ENCODE measurements around the gene SLC38A11.

The SLC38A11 gene

DNA sequence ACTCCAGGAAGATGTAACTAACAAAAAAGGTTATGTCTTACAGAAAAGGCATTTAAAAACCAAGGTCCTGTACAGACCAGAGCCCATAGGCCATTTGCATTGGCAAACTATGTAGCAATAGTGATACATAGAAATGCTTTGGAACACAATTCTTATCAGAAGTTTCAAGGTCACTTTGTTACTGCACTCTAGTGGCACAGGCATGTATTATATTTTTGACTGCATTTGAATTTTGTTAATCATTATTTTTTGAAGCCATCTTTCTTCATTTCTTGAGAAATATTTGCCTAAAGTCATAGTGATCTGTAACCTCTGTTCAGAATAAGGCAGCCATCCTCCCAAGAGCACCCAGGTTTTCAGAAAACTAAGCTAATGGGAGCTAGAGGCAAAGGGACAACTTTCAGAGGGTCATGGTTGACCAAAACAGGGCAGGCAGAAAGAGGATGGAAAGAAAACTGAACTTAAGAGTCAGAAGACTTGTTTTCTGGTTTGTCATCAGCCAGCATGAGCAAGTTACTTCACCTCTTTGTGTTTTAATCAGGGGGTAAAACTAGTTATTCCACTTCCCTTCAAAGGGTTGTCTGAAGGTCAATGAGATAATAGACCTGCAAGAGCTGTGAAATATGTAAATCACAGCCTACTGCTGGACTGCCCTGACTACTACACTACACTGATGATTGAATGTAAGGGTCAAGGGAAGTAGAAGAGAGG lies 41.5 kb downstream of the SLC38A11 start:
- no peak for DNase-seq

DNA sequence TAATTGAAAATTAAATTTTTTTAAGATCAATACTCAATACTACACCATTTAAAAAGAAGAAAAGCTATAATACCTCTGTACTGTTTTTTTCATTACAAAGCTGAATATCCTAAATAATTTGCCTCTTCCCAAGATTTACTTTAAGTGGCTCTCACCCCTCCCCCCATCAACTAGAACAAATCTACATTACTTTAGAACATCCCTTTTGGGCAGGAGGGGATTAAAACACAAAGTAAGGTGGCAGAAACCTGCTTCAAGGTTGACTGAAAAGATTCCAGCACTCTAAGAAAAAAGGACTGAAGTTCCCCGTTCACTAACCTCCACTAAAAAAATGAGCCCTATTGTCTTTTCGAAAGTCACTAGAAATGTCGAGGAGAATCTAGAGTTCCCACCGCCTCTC lies 42.3 kb downstream of the SLC38A11 start:
- DNase-seq, result no peak

DNA sequence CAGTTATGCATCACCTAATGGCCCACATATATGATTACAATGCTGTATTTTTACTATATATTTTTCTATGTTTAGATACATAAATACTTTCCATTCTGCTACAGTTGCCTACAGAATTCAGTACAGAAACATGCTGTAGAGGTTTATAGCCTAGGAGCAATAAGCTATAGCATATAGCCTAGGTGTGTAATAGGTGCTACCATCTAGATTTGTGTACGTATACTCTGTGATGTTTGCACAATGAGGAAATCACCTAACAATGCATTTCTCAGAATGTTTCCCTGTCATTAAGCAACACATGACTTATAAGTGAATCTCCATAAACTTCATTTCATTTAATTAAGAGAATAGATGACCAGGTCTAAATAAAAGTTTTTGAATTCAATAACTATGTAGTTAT lies 43.5 kb downstream of the SLC38A11 start:
- no peak for DNase-seq

DNA sequence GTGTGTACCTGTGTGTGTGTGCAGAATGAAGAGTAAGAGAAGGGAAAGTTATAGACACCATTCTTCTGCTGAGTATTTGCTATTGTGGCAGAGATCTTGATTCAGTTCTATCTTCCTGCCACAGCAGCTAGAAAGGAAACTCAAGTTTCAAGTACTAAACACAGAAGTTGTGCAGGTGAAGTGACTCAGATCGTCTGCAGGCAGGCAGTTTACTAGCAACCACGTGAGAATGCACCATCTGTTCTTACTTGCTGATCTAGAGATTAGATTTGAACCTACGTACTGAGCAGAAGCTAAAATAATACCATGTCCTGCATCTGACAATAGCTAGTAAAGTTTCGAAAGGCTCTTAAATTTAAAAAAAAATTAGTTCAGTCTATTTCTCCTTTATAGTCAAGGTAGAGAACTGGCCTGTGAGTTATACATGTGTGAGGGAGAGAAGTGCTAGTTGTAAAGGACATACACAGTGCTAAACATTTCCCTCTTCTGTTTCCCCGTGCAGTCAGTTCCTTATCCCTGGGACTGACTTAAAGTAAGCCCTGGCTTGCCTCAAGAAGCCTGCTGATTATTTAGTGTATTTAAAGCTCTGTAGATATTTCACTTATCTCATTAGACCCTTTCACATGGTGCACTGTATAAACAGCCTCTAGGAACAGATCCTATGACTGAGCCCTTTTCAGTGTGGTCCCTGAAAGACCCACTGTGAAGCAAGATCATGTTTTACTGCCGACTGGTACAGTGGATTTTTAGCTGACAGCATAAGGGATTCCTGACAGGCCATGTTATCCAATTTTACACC lies 45.0 kb downstream of the SLC38A11 start:
- DNase-seq, result no peak

DNA sequence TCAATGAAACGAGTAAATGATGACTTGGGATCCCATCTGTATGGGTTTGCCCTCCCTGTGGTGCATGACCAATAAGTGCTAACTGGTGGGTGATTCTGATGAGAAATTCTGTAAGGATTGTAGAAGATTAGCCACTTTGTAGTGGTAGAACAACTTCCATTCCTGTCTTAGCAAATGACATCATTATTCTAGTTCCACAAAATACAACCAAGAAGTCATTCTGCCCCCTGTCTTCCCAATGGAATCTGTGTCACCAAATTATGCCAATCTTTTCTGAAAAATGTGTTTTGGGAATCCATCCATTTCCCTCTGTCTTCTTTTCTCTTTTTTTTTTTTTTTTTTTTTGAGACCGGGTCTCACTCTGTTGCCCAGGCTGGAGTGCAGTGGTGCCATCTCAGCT lies 48.4 kb downstream of the SLC38A11 start:
- no peak for DNase-seq

DNA sequence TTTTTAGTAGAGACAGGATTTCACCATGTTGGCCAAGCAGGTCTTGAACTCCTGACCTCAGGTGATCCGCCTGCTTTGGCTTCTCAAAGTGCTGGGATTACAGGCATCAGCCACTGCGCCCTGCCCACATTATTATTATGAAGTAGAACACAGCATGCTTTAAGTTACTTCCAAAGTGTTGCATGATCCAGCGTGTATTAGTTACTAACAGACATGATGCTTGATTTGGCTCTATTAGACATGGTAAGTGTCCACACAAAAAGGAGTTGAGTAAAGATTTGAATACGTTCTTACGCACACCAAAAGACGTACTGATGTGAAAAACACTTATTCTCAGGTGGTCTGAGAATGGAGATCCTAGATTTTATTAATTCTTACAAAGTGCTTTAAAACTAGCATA lies 50.0 kb downstream of the SLC38A11 start:
- DNase-seq, result no peak

DNA sequence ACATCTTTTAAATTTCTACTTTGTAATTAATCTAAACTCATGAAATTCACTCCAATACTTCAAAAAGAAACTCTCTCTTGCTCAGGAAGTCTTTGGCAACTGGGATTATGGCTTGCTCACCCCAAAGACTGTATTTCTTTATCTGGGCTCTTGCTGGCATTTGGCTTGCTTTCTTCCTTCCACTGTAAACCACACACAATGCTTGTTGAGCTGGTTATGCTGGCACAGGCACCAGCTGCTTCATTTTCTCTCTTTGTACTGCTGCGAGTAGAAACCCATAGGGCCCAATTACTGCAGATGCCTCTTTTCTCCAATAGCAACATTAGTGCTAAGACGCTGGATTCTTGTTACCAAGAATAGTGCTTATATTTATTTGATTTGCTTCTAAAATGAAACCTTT lies 51.4 kb downstream of the SLC38A11 start:
- DNase-seq, result no peak

DNA sequence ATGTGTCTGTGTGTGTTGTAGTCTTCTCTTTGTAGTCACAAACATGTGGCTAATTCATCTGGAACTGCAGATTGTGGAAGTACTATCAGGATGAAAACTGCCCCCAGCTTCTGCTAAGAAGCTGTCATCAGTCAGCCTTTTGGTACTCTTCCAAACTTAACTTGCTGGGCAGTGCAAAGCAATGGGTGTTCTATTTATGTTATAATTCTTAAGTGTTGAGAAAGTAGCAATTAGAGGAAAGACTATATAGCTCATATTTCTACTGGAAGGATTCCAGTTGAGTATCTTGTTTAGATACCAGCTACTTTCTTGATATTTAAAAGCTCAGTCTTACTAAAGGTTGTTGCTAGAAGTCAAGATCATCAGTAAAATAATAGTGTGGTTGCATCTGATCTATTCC lies 52.1 kb downstream of the SLC38A11 start:
- DNase-seq, result no peak

DNA sequence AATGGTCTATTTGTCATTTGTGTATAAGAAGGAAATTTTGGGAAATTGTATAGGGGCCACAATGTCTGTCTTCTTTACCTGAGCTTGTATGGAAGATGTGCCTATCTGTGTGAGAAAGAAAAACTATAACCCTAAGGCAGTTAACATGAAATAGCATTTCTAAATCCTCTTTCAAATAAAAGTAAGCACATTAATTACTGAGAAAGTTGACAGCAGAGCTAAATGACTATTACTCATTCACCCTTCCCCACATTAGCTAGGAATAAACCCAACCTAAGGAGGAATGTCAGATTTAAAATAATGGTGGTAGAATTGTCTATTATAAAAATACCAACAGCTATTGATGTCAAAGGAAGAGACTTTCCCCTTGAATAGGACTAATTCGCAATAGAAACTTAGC lies 56.2 kb downstream of the SLC38A11 start:
- DNase-seq, result no peak

DNA sequence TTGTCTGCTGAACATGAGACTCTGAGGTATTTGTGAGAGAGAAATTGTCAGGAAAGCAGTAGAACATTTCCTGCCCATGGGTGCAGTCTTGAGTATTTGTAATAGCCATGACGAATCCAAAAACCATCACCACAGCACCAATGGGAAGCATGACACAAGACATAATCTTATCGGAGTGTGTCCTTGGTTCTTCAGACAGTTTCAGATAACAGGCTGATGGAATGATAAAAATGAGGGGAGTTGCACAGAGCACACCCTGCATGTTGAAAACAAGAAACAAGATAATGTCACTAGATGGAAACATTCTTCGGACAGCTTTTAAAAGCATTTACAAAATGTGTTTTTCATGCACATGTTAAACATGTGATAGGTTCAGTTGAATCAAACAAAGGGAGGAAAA lies 56.9 kb downstream of the SLC38A11 start:
- DNase-seq, result no peak

DNA sequence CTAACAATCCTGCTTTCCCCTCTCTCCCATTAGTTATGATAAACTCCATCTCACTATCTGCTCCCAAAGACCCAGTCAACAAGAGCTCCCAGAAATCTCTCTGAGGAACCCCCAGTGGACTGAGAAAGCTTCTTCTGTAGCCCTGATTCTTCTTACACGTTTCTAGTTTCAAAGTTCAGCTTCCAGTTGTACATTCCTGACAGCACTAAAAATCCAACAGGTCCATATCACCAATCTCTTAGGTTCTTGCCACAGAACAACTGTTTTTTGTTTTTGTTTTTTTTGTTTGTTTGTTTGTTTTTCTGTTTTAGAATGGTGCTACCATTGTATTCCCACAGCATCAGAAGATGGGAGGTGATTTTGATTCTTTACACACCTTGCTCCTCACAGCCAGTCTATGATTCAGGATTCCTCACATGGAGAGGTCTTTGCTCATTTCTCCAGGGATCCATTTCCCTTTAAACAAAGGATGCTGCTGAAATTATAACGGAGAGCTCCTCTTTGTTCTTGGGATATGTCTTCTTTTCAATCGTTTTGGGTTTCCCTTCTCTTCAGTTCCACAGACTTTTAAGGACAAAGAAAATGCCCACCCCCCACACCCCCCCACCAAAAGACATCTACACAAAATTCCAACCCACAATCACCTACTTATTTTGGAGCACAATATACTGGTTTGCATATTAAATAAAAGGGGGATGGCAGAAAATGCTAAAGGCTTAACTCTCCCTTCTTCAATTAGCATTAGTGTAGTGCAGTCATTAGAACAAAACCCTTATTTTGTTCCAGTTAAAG lies 57.7 kb downstream of the SLC38A11 start:
- no peak for DNase-seq

DNA sequence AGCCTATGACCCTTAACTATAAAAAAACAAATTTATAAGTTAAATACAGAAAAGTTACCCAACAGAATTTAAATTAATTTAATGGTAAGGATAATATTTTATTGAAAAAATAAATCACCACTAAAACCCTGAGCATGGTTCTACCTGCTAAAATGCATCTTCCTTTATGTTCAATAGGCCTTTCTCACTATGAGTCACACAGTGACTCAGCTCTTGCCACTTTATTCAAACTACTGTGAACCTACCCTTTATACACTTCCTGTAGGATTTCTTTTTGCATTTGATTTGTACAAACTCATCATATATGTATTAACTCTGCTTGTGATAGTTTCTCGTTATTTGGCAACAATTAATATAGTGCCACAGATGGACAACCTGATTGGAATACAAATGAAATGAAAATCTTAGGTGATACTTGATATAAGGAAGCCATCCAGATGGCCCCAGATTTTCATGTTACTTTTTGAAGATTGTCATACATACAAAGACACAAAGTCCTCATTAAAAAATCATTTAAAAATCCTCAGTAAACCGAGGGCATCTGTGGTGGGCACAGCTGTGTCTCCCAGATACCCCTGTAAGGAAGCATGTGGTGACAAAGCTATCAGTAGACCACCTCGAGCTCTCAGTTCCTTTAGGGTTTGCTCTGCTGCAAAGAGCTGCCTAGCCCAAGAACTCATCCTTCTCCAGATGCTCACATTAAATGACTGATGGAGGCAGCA lies 58.5 kb downstream of the SLC38A11 start:
- DNase-seq, result no peak

DNA sequence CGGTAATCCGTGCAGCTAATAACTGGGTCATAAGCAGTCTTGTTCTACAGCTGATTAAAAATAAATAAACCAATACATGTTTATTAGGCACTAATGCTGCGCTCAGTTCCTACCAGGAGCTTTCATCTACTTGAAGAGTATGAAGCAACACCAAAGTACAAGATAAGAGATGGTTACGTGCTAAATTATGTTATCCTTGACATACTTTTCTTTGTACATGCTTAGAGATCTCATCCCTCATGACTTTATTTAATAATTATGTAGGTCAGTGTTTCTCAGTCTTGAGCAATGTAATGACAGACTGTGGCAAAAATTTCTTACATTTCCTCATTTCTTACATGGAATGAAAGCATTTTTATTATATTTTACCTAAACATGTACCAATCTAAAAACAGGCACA lies 59.1 kb downstream of the SLC38A11 start:
- no peak for DNase-seq

DNA sequence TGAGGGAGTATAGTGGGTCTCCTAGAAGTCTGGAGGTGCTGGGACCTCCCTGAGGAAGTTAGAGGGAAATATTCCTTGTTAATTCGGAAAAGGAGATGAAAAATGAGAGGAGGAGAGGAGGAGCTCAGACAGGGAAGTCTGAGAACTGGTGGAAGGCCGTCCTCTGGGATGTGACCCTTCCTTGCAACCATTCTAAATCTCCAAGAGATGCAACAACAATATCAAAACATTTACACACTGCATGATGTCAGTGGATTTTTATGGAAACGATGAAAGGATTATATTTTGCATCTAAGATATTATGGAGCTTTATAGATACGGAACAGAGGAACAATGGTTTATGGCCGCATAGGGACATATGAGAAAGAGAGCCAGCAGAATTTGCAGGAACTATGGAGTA lies 63.9 kb downstream of the SLC38A11 start:
- no peak for DNase-seq

DNA sequence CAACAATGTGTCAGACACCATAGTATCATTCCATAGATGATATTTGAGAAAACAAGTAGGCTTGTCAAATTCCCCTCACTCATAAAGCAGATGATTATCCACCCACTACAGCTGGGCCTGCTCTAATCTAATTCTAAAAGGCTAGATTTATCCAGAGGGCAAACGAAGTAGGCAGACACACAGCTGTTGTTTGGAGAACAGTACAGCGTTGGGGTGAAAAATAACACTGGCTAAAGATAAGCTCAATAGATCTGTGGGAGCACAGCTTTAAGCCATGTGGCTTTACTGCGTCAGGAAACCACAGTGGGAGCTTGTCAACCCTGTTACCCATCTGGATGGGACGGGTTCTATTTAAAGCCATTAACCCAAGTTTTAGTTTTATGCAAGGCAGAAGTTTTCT lies 64.8 kb downstream of the SLC38A11 start:
- no peak for DNase-seq

DNA sequence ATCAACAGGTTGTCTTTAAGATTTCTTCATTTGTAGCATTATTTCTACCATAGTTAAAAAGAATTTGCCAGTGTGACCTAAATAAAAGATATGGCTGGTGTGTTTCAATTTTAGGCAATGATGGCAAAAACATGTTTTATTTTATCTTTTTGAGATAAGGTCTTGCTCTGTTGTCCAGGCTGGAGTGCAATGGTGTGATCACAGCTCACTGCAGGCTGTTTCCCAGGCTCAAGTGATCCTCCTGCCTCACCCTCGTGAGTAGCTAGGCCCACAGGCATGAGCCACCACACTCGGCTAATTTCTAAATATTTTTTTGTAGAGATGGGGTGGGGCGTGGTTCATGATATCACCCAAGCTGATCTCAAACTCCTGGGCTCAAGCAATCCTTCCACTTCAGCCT lies 66.7 kb downstream of the SLC38A11 start:
- DNase-seq, result no peak

DNA sequence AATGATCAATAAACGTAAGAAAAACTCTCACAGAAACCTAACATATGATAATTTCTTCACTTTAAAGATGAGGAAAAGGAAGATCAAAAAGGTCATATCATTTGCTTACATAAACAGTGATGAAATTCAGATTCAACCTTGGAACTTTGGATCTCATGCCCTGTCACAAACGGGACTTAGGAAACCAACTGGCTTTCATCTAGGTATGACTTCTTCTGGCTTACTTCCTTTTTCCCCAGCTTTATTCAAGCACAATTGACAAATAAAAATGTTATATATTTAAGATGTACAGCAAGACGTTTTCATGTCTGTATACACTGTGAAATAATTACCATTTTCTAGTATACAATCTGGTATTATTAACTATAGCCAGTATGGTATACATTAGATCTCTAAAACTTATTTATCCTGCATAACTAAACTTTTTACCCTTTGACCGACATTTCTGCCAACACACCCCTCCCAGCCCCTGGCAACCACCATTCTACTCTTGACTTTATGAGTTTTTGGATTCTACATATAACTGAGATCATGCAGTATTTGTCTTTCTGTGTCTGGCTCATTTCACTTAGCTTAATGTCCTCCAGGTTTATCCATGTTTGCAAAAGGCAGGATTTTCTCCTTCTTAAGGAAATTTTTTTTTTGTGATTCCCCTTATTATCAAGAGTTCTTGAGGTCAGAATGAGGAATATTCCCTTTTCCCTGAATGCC lies 67.7 kb downstream of the SLC38A11 start:
- no peak for DNase-seq

DNA sequence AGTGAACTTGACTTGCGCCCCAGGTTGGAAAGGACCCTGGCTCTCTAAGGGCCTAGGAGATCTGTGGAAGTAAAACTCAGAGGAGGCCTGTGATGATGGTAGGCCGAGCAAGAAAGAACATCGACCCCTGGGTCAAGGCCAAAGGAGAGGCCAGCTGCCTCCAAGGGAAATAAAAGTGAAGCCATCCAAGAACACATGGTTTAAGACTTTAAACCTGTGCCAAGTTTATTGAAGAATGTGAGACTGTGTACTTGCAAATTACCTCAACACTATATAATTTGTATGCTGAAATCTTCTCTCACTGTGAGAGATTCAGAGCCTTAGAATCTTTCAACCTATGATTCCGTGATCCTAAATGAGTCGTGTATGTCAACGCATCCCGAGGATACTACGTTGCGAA lies 73.0 kb downstream of the SLC38A11 start:
- DNase-seq, result no peak

DNA sequence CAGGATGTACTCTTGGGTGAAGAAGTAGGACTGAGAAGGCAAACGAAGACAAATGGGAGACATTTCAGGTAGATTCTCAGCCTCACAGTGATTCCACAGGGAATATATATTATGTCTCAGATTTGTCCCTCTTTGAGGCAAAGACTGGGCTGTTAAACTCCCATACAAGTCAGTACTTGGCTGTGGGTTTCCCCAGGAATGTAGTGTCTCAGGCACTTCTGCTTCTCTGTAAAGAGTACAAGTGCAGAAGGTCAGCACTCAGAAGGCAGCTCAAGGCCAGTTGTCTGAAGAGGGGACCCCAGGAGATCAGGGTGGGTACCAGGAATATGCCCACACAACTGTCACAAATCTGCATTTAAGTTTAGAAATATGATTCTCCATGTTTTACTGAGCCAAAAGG lies 73.8 kb downstream of the SLC38A11 start:
- no peak for DNase-seq

DNA sequence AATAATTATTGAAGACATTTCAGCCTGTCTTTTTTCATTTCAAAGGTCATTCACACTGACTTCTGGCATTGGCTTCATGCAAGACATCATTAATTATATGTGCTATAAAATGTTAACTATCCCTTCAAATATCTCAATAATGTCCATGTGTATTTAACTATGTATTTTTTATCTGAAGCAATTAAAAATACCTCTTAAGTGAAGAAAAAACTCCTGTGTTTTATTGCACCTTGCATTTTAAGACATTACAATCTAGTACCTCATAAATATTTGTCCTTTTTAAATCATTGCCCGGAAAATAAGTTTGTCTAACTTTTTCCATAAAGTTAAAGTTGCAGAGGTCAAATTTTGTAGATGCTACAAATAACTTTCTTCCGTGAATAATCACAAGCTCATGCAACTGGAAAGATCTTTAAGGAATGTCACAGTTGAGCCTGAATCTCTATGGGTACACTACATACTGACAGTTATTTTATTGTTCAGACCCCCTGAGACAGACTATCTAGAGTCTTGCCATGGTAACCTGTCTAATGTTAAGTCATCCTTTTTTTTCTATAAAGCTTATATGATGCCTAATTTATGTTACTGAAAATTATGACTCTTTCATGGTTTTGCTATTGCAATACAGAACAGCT lies 75.3 kb downstream of the SLC38A11 start:
- DNase-seq, result no peak

DNA sequence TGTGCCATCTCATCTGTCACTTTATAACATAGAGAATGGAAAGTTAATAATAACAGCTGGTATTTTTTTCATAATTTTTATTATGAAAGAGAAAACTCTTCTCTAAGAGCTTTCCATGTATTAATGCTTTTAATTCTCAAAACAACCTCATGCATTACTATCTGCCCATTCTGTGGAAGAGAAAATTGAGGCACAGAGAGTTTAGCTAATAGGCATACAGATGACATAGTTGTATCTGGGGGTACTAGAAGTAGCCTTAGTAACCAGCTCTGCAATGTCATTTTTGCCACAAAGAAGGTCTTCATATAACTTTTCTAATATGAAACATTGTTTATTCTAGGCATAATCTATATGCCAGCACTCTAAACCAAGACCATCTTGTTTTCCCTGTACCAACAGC lies 77.4 kb downstream of the SLC38A11 start:
- DNase-seq, result no peak

DNA sequence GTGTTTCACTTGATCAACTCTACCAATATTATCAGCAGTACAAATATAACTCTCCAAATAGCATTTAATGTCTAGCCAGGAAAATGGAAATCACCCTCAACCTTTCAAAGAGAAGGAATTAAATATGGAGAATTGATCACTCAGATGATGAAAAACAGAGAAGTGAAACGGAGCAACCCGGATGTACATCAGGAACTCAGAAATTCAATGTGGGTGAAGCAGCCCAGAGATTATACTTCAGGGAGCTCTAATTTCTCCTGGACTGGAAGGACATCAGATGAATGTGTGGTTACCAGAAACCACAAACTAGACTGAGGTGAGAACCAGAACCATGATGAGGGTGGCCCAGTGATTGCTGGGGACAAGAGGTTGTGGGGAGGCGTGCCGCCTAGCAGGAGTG lies 78.2 kb downstream of the SLC38A11 start:
- no peak for DNase-seq
